K562 (cell line): Measurements from ENCODE around the gene SCN2B. TPM values are rescaled to one million over a fixed set of nuclear protein-coding genes. Genes with fewer than 3 reads are reported as not detected.
A peak's percentile ranks its signal among the peaks of the same experiment; 100 is the strongest.

Experiments used
- ATAC-seq: fragments of 200-7000 bp; cut with Tn5 transposase; 3 replicates; pipeline ENCODE4 v1.9.1; 2020; ENCODE audit warnings: moderate library complexity
- BruUV-seq: library from RNA; stranded (reverse); fragments of 400-500 nt; replicated peaks from 2 replicates; lab custom pipeline; 2021; lab: Mats Ljungman, UMichigan
- CTCF ChIA-PET: fragments of 300-600 bp; formaldehyde crosslinking; extraction: SDS; loops from one replicate; lab custom pipeline; 2021; ENCODE audit warnings: low intra/inter-chr PET ratio; lab: Yijun Ruan, JAX
- POLR2A ChIA-PET: fragments of 300-600, 350-650 bp; sonication (Branson Sonifier 250); formaldehyde crosslinking; extraction: SDS; loops from one replicate; lab custom pipeline; 2021; ENCODE audit warnings: antibody characterized with exemption, inconsistent platforms; lab: Yijun Ruan, JAX
- DNase-seq, 4 experiments: peaks; one replicate each; pipeline versions ENCODE4 v3.0.0 to v3.0.0-alpha.2; 2011 to 2018; ENCODE audit warnings: low spot score in 3 of 4, mixed read lengths in 3 of 4; ENCODE audit errors: extremely low read depth in 1 of 4
- FAIRE-seq: peaks from 2 replicates; lab custom pipeline; 2011; peaks lifted over from hg19 to GRCh38; lab: Jason Lieb, UNC
- H2AFZ ChIP-seq: 2 replicates; pipeline ENCODE4 v1.6.0; 2011; ENCODE audit warnings: low read depth, low read length, control low read depth, inconsistent platforms
- H3K27ac ChIP-seq: fragments of 200-600 bp; 3 replicates; pipeline ENCODE4 v1.8.0; 2011; ENCODE audit warnings: low read depth, mild to moderate bottlenecking, control low read depth, inconsistent platforms, low read length, moderate library complexity, mixed read lengths; ENCODE audit errors: extremely low read depth
- H3K27me3 ChIP-seq, 2 experiments: fragments of 300-600 bp in 1 of 2; 2 replicates in 1 of 2; 3 replicates in 1 of 2; pipeline versions ENCODE4 v1.6.0 to v1.8.0; 2011; ENCODE audit warnings: inconsistent platforms in 2 of 2, low read length in 2 of 2, mild to moderate bottlenecking in 1 of 2, mixed read lengths in 1 of 2, moderate library complexity in 1 of 2; ENCODE audit not compliant: control insufficient read depth in 2 of 2, insufficient read depth in 2 of 2
- H3K36me3 ChIP-seq: fragments of 300-600 bp; 3 replicates; pipeline ENCODE4 v1.8.0; 2011; ENCODE audit warnings: mild to moderate bottlenecking, low read length, inconsistent platforms; ENCODE audit not compliant: control insufficient read depth, insufficient read depth
- H3K4me1 ChIP-seq, 2 experiments: fragments of 200-600 bp in 1 of 2; replicated peaks in 1 of 2; 2 replicates in 1 of 2; 3 replicates in 1 of 2; pipeline versions ENCODE4 v1.5.1 to v1.8.0; 2011; ENCODE audit warnings: inconsistent platforms in 2 of 2, low read length in 2 of 2, mild to moderate bottlenecking in 1 of 2, mixed read lengths in 1 of 2, moderate library complexity in 1 of 2; ENCODE audit not compliant: control insufficient read depth in 2 of 2, insufficient read depth in 2 of 2
- H3K4me2 ChIP-seq: 2 replicates; pipeline ENCODE4 v1.6.1; 2011; ENCODE audit warnings: low read length, control low read depth, inconsistent platforms, mixed read lengths; ENCODE audit not compliant: insufficient read depth
- H3K4me3 ChIP-seq: fragments of 200-600 bp; sonication (generic), shearing (Covaris generic); 2 replicates; pipeline ENCODE4 v1.5.1; 2016; ENCODE audit warnings: control low read depth, inconsistent platforms
- H3K79me2 ChIP-seq: fragments of 200-600 bp; 3 replicates; pipeline ENCODE4 v1.8.0; 2011; ENCODE audit warnings: low read length, inconsistent platforms; ENCODE audit not compliant: control insufficient read depth, insufficient read depth
- H3K9ac ChIP-seq, 2 experiments: 2 replicates each; pipeline versions ENCODE4 v1.6.0 to v1.6.1; 2011; ENCODE audit warnings: low read depth in 2 of 2, low read length in 2 of 2, control low read depth in 1 of 2, inconsistent platforms in 1 of 2, mild to moderate bottlenecking in 1 of 2, mixed read lengths in 1 of 2; ENCODE audit not compliant: insufficient read depth in 1 of 2
- H3K9me1 ChIP-seq: one replicate; pipeline ENCODE4 v1.6.0; 2011; ENCODE audit warnings: inconsistent platforms, mild to moderate bottlenecking, low read length, moderate library complexity; ENCODE audit not compliant: control insufficient read depth, insufficient read depth
- H3K9me3 ChIP-seq: replicated peaks from 2 replicates; pipeline ENCODE4 v1.5.1; 2011; ENCODE audit warnings: low read depth, low read length, inconsistent platforms; ENCODE audit not compliant: control insufficient read depth, insufficient read depth
- H4K20me1 ChIP-seq: replicated peaks from 2 replicates; pipeline ENCODE4 v1.6.1; 2011; ENCODE audit warnings: low read length, inconsistent platforms, mixed read lengths; ENCODE audit not compliant: control insufficient read depth, insufficient read depth
- HDGF ChIP-seq: fragments of 450-650 bp; IDR thresholded peaks from 2 replicates; pipeline ENCODE4 v1.6.1; 2016
- HMG20B ChIP-seq: fragments of 250-450 bp; sonication (Bioruptor Pico); IDR thresholded peaks from 2 replicates; pipeline ENCODE4 v1.5.0; 2021; ENCODE audit warnings: mild to moderate bottlenecking
- RAD51 ChIP-seq: fragments of 450-650 bp; IDR thresholded peaks from 2 replicates; pipeline ENCODE4 v1.7.1; 2016; ENCODE audit warnings: low read depth, mild to moderate bottlenecking, borderline replicate concordance
- TOE1 ChIP-seq, 2 experiments: fragments of 450-650 bp in 1 of 2; sonication (generic) in 1 of 2; formaldehyde crosslinking in 1 of 2; IDR thresholded peaks; 2 replicates each; pipeline versions ENCODE4 v1.7.1 to v1.8.0; 2016 to 2022; ENCODE audit warnings: borderline replicate concordance in 2 of 2, mild to moderate bottlenecking in 2 of 2, antibody characterized with exemption in 1 of 2, inconsistent platforms in 1 of 2, low read depth in 1 of 2, missing genetic modification reagents in 1 of 2, moderate library complexity in 1 of 2
- WGBS: fragments of 100-300 bp; shearing (Covaris generic); methylation state at CpG from one replicate; pipeline ENCODE4 v1.1.6; 2016; ENCODE audit warnings: low coverage, mixed read lengths; ENCODE audit not compliant: insufficient coverage; ENCODE audit errors: missing lambda C conversion rate; 5-methylcytosine and 5-hydroxymethylcytosine counted together
- in situ Hi-C: fragments of 300-500 bp; cut with MboI; formaldehyde crosslinking; loops from 4 replicates; pipeline ENCODE4 v1.15.0; 2018; ENCODE audit warnings: inconsistent platforms, mixed read lengths
- intact Hi-C: fragments of 100-400 bp; cut with micrococcal nuclease; formaldehyde crosslinking; loops from 2 replicates; pipeline ENCODE4 v1.14.2; 2022
- polyA plus RNA-seq, 8 experiments: library from polyadenylated mRNA; depleted of rRNA in 4 of 8; stranded (reverse) in 5 of 8; unstranded in 3 of 8; fragments of >200 nt; fragmentation: Nextera tagmentation in 2 of 8; fragmentation: Illumina TruSeq in 1 of 8; extraction: Ambion mirVana in 2 of 8; extraction: Trizol in 1 of 8; gene quantifications; 2 replicates each; pipeline versions ENCODE4 v1.2.1 to v1.2.3, GENCODE V29; 2011 to 2014; ENCODE audit warnings: inconsistent platforms in 1 of 8, missing spikeins in 1 of 8
- total RNA-seq, 7 experiments: library from RNA; depleted of rRNA in 6 of 7; stranded (reverse); fragments of >200 nt in 6 of 7; fragmentation: Illumina TruSeq in 2 of 7; extraction: Trizol in 2 of 7; gene quantifications; 2 replicates each; pipeline versions ENCODE4 v1.2.1 to v1.2.3, GENCODE V29; 2011 to 2021; ENCODE audit warnings: low replicate concordance in 1 of 7
- TF ChIP-seq, protein P1 (sequence below): fragments of 450-650 bp; formaldehyde crosslinking; IDR thresholded peaks from 2 replicates; pipeline ENCODE4 v1.4.0; 2020; ENCODE audit warnings: mild to moderate bottlenecking, mixed read lengths

SCN2B gene
- total and polyA plus RNA-seq, 9 of the 15 experiments (the other 6 are each of a cell fraction or from before 2014, with no cell fraction given) = not detected

DNA sequence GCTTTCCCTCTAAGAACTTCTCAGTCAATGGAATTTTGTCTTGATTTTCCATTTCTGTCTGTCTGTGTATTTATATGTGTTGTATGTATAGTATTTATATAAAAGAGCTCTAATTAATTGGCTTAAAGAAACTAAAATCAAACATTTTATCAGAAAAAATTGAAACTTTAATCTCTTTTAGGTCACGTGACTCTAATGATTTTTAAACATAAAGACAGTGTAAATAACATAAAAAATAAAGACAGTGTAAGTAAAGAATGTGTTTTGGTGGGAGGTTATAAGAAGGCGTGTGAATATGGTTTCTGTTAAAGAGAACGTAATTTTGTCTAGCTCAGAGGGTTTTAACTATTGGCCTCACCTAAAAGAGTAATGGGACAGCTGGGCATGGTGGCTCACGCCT lies 46.0 kb upstream of the SCN2B start:
- TF ChIP-seq TOE1 (IDR thresholded peaks at IDR 0.05; ENCODE audit: borderline replicate concordance) = peak; percentile 84
- TF ChIP-seq TOE1 (CRISPR knock-in tag; IDR thresholded peaks at IDR 0.05; ENCODE audit: borderline replicate concordance, low read depth) = no peak
- TF ChIP-seq HMG20B (CRISPR knock-in tag) = no peak
- TF ChIP-seq HDGF = no peak
- TF ChIP-seq, protein P1, sequence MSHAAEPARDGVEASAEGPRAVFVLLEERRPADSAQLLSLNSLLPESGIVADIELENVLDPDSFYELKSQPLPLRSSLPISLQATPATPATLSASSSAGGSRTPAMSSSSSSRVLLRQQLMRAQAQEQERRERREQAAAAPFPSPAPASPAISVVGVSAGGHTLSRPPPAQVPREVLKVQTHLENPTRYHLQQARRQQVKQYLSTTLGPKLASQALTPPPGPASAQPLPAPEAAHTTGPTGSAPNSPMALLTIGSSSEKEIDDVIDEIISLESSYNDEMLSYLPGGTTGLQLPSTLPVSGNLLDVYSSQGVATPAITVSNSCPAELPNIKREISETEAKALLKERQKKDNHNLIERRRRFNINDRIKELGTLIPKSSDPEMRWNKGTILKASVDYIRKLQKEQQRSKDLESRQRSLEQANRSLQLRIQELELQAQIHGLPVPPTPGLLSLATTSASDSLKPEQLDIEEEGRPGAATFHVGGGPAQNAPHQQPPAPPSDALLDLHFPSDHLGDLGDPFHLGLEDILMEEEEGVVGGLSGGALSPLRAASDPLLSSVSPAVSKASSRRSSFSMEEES = peak; percentile 90
- peak; percentile 87 for TF ChIP-seq RAD51
- Histone ChIP-seq H2AFZ (no peak overlapping the region), H3K4me3 (no peak overlapping the region), H3K4me2 (no peak overlapping the region), H3K27ac (no peak overlapping the region), H3K36me3 (no peaks in the 10 kb centered on the region), H3K9ac (no peak overlapping the region), H3K9me1 (no peaks in the 10 kb centered on the region), H3K27me3 (peaks cover 7 to 26% of the 10 kb centered on the region in 2 experiments; a peak in 4 of 5 replicates), H3K4me1 (no peaks in the 10 kb centered on the region), H3K9me3 (no peaks in the 10 kb centered on the region), H4K20me1 (no peaks in the 10 kb centered on the region), H3K79me2 (no peaks in the 10 kb centered on the region)
- no peak for FAIRE-seq
- intact Hi-C loops (no loop called here), in situ Hi-C loops (no loop called here)
- ATAC-seq = no peak
- BruUV-seq = no TSS peak
- ChIA-PET CTCF (interaction anchor here (0.6 kb wide), 1 partner anchor 25 kb away, joined by 3 read pairs; no protein-coding TSS in a partner anchor), POLR2A (no interaction called here)
- WGBS = 9% methylated on average over 4 of the region's 4 CpGs
- DNase-seq = no peak
